HG03175 (cell line): ENCODE data around the gene CITED4.
"Not testable (repeated sequence)": the region's sequence is repeated elsewhere in the genome, so short reads cannot be mapped to it uniquely, and the experiment has no call there.

ENCODE experiments used
- ATAC-seq: cut with Tn5 transposase; IDR thresholded peaks from one replicate; pipeline ENCODE4 v1.9.1; 2021; ENCODE audit warnings: mild to moderate bottlenecking, moderate library complexity; ENCODE audit not compliant: unreplicated experiment

Gene CITED4

GRCh38 chr1:40862008-40862863, at the start of gene CITED4:
CITED4 (minus strand) TSS chr1:40862363; CDS start chr1:40862127, 236 bp downstream.
- ATAC-seq = peak; percentile 95

GRCh38 chr1:40911105-40911504, 48.9 kb upstream of the CITED4 start:
- no peak for ATAC-seq

GRCh38 chr1:40909281-40909680, 47.1 kb upstream of the CITED4 start:
- no peak for ATAC-seq

GRCh38 chr1:40908350-40908749, 46.2 kb upstream of the CITED4 start:
- no peak for ATAC-seq

GRCh38 chr1:40907899-40908298, 45.7 kb upstream of the CITED4 start:
- no peak for ATAC-seq

- no peak for ATAC-seq
These were observed 44.7 kb upstream of the CITED4 start for GRCh38 chr1:40906781-40907400.

GRCh38 chr1:40905061-40905460, 42.9 kb upstream of the CITED4 start:
- ATAC-seq = no peak

- ATAC-seq = no peak
These were observed 40.9 kb upstream of the CITED4 start for GRCh38 chr1:40903106-40903505.

- no peak for ATAC-seq
These were observed 40.0 kb upstream of the CITED4 start for GRCh38 chr1:40901886-40902852.

GRCh38 chr1:40899230-40899870, 37.2 kb upstream of the CITED4 start:
- no peak for ATAC-seq

- no peak for ATAC-seq
These were observed 36.3 kb upstream of the CITED4 start for GRCh38 chr1:40898431-40898901.

GRCh38 chr1:40897513-40897912, 35.4 kb upstream of the CITED4 start:
- no peak for ATAC-seq

- ATAC-seq = no peak
These were observed 34.3 kb upstream of the CITED4 start for GRCh38 chr1:40896482-40896881.

- no peak for ATAC-seq
These were observed 33.4 kb upstream of the CITED4 start for GRCh38 chr1:40895601-40896000.

- not testable (repeated sequence) for ATAC-seq
These were observed 32.7 kb upstream of the CITED4 start for GRCh38 chr1:40894858-40895257.

GRCh38 chr1:40894455-40894854, 32.3 kb upstream of the CITED4 start:
- no peak for ATAC-seq

- ATAC-seq = no peak
These were observed 31.8 kb upstream of the CITED4 start for GRCh38 chr1:40893946-40894345.

- ATAC-seq = no peak
These were observed 30.2 kb upstream of the CITED4 start for GRCh38 chr1:40892354-40892753.

- ATAC-seq = no peak
These were observed 28.6 kb upstream of the CITED4 start for GRCh38 chr1:40890771-40891170.

GRCh38 chr1:40887652-40888051, 25.5 kb upstream of the CITED4 start:
- no peak for ATAC-seq

GRCh38 chr1:40887012-40887378, 24.8 kb upstream of the CITED4 start:
- no peak for ATAC-seq
